ENCODE measurements around the gene PPT2. TPM values are rescaled to one million over a fixed set of nuclear protein-coding genes. Genes with fewer than 3 reads are reported as not detected.

The PPT2 gene
- total and polyA plus RNA-seq, 2 of the 13 experiments (the other 11 are each of a cell fraction or from before 2014, with no cell fraction given), result 39.2 to 61.8 TPM

DNA sequence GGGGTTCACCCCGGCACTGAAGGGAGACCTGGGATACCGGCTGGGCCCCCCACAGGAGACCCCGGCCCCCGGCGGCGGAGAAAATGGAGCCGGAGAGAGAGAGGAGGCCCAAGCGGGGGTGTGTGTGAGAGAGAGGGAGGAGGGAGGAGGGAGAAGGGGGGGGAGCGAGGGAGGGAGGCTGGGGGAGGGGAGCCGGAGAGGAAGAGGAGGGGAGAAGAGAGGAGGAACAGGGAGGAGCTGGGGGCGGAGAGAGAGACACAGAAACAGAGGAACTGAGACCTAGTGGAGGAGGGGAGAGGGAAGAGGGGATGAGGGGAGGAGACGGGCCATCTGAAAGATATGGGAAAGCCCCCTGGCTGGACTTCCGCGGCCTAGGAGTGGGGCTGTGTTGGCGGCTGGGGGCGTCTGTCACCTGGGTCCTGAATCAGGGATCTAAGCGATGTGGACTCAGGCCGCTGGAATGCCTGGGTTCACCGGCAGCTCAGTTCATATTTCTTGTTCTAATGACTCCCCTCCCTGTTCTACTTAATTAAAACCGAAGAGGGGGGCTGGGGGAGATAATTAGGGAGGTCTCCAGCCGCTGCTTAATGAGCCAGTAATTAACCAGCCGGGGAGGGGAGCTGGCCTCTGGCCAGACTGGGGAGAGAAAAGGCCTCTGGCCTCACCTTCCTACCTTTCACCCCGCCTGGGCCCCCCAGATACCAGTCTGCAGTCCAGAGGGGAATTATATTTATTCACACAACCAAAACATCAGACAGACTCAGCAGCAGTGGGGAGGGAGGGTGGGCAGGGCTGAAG, 36.3 kb downstream of the PPT2 start, which contains the start of gene PBX2 (continued):
- TF ChIP-seq ZNF574 (CRISPR knock-in tag; IDR thresholded peaks at IDR 0.05) (peak; percentile 44), ZNF775 (CRISPR knock-in tag; IDR thresholded peaks at IDR 0.05; ENCODE audit: borderline replicate concordance) (no peak), NR2F6 (IDR thresholded peaks at IDR 0.05) (no peak), NR2F6 (CRISPR knock-in tag; IDR thresholded peaks at IDR 0.05) (peak; percentile 47; the same call in 1 of the 2 replicates), BRD4 (CRISPR knock-in tag; IDR thresholded peaks at IDR 0.05) (0 out of 2 replicates have a peak, but pooled peaks have one; percentile 45), IKZF1 (IDR thresholded peaks at IDR 0.05) (no peak), SMAD1 (CRISPR knock-in tag; IDR thresholded peaks at IDR 0.05; ENCODE audit: borderline replicate concordance, low read depth) (peak; percentile 76; the same call in 1 of the 2 replicates), HHEX (CRISPR knock-in tag; IDR thresholded peaks at IDR 0.05) (no peak), ZKSCAN5 (CRISPR knock-in tag; IDR thresholded peaks at IDR 0.05) (peak; percentile 86), FOXO1 (CRISPR knock-in tag; IDR thresholded peaks at IDR 0.05) (peak; percentile 43; the same call in 1 of the 2 replicates), ERF (CRISPR knock-in tag; IDR thresholded peaks at IDR 0.05) (peak; percentile 36; the same call in 1 of the 2 replicates), SAP130 (CRISPR knock-in tag; IDR thresholded peaks at IDR 0.05; ENCODE audit: low read depth) (peak; percentile 89), ZNF33A (CRISPR knock-in tag; IDR thresholded peaks at IDR 0.05; ENCODE audit: borderline replicate concordance) (no peak), ZBTB7A (CRISPR knock-in tag; IDR thresholded peaks at IDR 0.05) (peak; percentile 84; the same call in 1 of the 2 replicates), ELF4 (CRISPR knock-in tag; IDR thresholded peaks at IDR 0.05; ENCODE audit: borderline replicate concordance) (0 out of 2 replicates have a peak, but pooled peaks have one; percentile 38), MED13 (CRISPR knock-in tag; IDR thresholded peaks at IDR 0.05) (0 out of 2 replicates have a peak, but pooled peaks have one; percentile 37), ZNF329 (CRISPR knock-in tag; IDR thresholded peaks at IDR 0.05; ENCODE audit: low read depth) (peak; percentile 35; the same call in 1 of the 2 replicates), SNAPC4 (CRISPR knock-in tag; IDR thresholded peaks at IDR 0.05) (0 out of 2 replicates have a peak, but pooled peaks have one; percentile 85), RBFOX2 (IDR thresholded peaks at IDR 0.05; ENCODE audit: low read depth, low read length) (peak; percentile 38; the same call in 1 of the 2 replicates), ZNF782 (CRISPR knock-in tag; IDR thresholded peaks at IDR 0.05; ENCODE audit: borderline replicate concordance) (peak; percentile 54; the same call in 1 of the 2 replicates)
- TF ChIP-seq, protein P1, sequence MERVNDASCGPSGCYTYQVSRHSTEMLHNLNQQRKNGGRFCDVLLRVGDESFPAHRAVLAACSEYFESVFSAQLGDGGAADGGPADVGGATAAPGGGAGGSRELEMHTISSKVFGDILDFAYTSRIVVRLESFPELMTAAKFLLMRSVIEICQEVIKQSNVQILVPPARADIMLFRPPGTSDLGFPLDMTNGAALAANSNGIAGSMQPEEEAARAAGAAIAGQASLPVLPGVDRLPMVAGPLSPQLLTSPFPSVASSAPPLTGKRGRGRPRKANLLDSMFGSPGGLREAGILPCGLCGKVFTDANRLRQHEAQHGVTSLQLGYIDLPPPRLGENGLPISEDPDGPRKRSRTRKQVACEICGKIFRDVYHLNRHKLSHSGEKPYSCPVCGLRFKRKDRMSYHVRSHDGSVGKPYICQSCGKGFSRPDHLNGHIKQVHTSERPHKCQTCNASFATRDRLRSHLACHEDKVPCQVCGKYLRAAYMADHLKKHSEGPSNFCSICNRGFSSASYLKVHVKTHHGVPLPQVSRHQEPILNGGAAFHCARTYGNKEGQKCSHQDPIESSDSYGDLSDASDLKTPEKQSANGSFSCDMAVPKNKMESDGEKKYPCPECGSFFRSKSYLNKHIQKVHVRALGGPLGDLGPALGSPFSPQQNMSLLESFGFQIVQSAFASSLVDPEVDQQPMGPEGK (CRISPR knock-in tag; IDR thresholded peaks at IDR 0.05), result peak; percentile 70; the same call in 1 of the 2 replicates
